HG03139 (cell line): Measurements from ENCODE around the gene AQP9.
"Not testable (repeated sequence)": the region's sequence is repeated elsewhere in the genome, so short reads cannot be mapped to it uniquely, and the experiment has no call there.

ENCODE experiments used
- ATAC-seq: cut with Tn5 transposase; IDR thresholded peaks from one replicate; pipeline ENCODE4 v1.9.1; 2021; ENCODE audit not compliant: unreplicated experiment

The AQP9 gene

DNA sequence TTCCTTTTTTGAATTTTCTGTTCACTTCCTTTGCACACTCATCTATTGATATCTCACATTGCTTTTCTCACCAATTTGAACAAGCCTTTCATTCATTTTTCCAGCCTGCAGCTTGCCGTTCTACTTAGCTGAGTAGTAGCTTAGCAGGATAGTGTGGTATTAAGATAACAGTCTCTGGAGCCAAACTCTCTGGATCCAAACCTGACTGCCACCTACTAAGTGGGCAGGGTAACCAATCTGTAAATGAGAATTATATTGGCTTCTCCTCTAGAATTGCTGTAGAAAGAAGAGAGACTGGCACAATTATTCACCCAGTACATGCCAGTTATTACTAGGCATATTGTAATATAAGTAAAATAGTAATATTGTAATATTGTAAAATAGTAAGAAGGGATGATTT, 40.5 kb downstream of the AQP9 start:
- ATAC-seq = no peak

DNA sequence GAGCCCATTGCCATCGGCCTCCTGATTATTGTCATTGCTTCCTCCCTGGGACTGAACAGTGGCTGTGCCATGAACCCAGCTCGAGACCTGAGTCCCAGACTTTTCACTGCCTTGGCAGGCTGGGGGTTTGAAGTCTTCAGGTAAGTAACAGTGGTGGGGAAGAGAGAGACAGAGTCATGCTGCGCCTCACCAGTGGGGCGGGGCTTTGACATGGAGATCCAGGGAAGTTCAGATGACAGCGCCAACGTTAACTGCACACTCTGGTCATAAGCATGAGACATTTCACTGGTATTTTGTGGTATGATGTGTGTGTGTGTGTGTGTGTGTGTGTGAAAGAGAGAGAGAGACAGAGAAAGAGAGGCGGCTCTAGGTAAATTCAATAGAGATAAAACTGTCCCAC, 41.0 kb downstream of the AQP9 start:
- no peak for ATAC-seq

DNA sequence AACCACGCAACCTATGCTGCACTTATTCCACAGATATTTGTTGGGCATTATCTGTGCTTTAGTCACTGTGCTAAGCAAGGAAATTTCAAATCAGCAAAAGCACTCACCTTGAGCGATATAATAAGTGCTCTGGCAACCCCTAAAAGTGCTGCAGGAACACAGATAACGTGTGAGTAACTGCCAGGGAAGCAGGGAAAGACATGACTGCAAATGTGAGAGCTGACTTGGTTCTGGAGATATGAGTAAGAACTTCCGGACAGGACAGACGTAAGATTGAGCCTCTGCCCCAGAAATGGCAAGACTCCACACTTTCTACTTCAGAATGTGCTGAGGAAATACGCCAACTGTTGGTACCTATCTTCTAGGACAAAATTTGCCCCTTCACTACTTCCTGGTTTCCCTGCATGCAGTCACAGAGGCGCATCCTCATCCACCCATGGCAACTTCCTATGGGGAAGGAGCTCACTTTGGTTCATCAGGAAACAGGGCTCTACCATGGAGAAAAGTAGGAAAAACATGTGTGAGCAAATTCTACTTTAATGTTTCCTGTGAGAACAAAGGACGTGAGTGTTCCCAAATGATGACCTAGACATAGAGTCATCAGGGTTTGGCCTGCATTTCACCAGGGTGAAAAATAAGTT, 41.7 kb downstream of the AQP9 start:
- no peak for ATAC-seq

DNA sequence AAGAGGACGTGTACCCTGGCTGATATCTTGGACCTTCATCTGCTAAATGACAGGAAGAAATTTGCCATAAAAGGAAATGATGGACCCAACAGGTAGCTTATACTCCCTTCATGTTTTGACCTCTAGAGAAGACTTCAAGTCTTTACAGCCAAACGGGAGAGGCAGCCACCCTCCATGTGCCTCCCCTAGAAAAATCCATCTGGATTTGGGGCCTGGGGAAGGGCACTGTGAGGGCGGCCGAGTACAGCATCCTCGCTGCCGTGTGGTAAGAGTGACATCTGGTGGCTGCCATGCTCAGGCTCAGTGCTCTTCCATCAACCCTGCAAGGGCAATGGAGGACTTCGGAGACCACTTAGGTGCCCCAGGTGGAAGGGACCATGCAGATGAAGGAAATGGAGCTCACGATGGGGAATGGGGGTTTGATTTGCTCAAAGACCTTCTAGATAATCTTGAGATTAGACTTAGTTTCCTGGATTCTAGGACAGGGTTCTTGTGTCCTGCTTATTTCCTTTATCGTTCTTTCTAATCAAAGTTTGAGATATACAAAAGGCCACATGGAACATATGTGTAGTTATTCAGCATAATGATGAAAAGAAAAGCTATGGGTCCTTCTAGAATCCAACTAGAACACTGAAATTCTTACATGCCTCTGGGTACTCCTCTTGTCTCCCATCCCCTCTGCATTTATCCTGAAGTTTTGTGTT, 44.4 kb downstream of the AQP9 start:
- ATAC-seq = no peak

DNA sequence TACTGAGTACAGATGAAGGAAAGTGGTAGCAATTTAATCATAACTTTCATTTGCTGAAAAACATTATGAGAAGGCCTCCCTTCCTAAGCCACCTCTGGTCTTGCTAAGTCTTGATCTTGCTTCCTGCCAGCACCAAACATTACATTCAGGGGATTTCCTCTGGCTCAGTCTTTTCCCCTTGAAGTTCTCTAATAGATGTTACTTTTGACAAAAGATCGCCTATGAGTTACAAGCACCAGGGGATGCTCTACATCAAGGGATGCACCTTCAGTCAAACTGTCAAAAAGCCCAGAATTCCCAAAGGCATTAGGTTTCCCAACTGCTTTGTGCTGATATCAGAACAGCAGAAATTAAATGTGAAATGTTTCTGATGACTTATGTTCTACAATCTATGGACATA, 47.3 kb downstream of the AQP9 start:
- ATAC-seq = no peak

DNA sequence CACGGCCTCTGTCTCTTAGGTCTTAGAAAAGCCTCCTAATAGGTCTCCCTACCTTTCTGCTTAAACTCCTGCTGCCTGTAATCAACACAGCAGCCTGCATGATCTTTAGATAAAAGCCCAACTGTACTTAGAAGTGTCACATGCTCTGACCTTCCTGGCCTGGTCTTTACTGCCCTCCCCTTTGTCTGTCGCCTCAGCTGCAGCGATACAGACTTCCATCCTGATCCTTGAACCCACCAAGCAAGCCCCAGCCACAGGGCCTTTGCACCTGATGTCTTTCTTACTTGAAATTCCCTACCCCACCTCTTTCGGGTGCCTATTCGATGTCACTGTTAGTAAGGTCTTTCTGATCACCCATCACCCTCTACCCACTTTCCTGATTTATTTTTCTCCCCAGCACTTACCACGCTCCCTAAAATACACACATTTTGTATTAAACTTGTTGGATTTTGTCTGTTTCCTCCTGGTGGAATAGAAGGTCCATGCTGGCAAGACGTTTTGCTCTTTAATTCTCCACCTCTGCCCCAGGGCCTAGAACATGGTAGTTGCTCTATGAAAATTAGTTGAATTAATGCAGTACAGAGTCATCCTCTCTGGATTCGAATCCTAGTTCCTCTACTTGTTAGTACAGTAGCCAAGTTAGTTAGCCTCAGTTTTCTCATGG, 51.1 kb downstream of the AQP9 start:
- ATAC-seq = no peak

DNA sequence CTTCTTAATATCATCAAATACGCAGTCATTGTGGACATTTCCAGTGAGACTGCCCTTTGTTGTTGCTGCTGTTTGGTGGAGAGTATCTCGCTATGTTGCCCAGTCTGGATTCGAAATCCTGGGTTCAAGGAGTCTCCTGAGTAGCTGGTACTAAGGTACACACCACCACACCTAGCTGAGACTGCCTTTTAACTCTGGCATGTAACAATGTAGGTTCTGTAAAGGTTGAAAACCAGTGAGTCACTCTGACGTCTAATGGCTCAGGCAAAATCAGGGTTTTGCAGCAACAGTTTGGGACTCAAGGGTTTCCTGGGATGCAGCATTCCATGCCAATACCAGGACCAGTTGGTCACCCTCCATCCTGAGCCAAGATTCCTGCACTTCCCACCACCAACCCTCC, 52.2 kb downstream of the AQP9 start:
- no peak for ATAC-seq

DNA sequence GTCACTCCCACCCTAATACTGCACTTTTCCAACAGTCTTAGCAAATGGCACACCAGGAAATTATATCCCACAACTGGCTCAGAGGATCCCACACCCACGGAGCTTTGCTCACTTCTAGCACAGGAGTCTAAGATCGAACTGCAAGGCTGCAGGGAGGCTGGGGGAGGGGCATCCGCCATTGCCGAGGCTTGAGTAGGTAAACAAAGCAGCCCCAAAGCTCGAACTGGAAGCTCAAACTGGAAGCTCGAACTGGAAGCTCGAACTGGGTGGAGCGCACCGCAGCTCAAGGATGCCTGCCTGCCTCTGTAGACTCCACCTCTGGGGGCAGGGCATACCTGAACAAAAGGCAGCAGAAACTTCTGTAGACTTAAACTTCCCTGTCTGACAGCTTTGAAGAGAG, 55.5 kb downstream of the AQP9 start:
- ATAC-seq = not testable (repeated sequence)

DNA sequence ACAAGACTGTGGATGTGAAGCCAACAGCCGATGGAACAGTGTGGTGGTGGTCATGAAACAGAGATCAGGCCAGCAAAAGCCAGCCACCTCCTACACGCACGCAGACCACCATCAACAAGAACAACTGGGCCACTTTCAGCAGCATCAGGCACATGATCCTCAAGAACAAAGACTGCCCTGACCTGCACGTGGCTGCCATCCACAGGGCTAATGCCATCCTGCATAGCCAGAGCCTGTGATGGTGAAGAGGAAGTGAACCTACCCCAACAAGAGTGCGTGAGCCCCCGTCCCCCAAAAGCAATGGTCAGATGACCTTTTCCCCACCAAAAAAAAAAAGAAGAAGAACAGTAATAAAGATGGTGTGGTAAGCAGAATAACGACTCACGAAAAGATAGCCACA, 62.6 kb downstream of the AQP9 start:
- no peak for ATAC-seq

DNA sequence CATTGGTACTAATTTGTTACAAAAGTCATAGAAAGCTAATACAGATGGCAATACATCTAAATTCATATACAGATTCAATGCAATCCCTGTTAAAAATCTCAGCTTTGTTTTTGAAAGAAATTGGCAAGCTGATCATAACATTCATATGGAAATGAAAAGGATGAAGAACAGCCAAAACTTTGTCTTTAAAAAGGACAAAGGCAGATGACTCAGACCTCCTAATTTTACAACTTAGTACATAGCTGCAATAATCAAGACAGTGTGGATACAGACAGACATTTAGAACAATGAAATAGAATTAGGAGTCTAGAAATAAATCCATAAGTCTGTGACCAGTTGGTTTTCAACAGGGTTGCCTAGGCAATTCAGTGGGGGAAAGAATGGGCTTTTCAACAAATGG, 63.3 kb downstream of the AQP9 start:
- ATAC-seq = no peak

DNA sequence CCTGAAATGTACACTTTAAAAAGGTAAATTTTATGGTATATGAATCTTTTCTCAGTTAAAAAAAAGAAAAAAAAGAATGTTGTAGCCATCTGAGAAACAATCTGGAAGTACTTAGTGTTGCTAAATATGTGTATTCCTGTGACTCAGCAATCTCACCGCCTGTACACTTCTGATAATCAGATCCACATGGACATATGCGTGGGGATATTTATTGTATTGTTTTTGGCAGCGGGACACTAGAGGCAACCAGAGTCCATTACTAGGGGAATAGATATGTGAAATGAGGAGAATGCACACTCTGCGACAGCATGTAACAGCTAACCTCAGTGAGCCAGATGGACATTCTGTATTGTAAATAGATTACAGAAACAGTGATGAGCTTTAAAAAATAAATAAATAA, 65.4 kb downstream of the AQP9 start:
- no peak for ATAC-seq

DNA sequence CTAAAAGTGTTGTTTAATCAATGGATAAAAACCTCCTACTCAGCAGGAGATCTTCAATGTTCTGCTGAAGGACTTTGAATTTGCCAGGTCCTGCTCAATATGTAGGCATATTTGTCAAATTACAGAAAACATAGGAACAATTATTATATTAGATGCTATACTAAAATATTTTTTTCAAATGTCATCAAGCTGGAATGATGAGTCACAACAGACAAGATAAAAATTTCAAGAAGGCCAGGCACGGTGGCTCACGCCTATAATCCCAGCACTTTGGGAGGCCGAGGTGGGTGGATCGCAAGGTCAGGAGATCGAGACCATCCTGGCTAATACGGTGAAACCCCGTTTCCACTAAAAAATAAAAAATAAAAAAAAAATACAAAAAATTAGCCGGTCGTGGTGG, 68.0 kb downstream of the AQP9 start:
- no peak for ATAC-seq

DNA sequence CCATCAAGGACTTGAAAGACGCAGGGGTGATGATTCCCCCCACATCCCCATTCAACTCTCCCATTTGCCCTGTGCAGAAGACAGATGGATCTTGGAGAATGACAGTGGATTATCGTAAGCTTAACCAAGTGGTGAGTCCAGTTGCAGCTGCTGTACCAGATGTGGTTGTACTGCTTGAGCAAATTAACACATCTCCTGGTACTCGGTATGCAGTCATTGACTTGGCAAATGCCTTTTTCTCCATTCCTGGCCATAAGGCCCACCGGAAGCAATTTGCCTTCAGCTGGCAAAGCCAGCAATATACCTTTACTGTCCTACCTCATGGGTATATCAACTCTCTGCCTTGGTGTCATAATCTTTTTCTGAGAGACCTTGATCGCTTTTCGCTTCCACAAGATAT, 70.0 kb downstream of the AQP9 start:
- not testable (repeated sequence) for ATAC-seq

DNA sequence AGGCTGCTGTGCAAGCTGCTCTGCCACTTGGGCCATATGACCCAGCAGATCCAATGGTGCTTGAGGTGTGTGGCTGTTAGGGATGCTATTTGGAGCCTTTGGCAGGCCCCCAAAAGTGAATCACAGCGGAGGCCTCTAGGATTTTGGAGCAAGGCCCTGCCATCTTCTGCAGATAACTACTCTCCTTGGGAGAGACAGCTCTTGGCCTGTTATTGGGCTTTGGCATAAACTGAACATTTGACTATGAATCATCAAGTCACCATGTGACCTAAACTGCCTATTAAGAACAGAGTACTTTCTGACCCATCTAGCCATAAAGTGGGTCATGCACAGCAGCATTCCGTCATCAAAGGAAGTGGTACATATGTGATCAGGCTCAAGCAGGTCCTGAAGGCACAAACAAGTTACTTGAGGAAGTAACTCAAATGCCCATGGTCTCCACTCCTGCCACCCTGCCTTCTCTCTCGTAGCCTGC, 70.9 kb downstream of the AQP9 start:
- not testable (repeated sequence) for ATAC-seq

DNA sequence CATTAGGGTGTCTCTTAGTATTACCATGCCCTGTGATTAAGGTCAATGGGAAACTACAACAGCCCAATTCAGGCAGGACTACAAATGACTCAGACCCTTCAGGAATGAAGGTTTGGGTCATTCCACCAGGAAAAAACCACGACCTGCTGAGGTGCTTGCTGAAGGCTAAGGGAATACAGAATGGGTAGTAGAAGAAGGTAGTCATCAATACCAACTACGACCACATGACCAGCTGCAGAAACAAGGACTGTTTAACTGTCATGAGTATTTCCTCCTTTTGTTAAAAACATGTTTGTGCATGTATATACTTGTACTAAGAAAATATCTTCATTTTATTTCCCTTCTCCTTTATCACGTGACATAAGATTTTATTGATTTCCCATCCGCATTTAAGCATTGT, 71.8 kb downstream of the AQP9 start:
- ATAC-seq = not testable (repeated sequence)

DNA sequence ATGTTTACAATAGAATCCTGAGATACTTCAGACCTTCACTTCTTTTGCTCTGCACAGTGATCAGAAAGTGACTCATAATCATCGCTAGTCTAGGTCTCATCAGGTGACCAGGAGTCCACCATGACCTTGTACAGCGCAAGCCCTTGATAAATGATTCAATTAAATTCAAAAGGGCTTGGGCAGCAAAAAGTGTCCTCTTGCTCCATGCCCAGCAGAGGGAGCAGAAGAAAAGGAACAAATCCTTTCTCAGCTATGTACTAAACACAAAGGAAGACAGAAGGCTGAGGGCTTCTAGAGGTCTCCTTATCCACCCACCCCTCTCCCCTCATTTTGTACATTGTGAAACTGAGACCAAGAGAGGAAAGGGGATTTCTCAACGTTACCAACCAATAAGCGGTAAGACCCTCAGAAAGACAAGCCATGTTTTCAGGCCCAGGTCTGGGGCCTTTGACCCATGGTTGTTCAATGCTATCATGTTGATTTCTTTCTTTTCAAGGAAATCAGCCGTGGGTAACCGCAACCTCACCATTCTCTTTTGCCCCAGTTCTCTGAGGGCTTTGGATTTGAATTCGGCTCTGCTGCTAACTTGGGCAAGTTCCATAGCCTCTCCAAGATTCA, 74.8 kb downstream of the AQP9 start:
- ATAC-seq = no peak

DNA sequence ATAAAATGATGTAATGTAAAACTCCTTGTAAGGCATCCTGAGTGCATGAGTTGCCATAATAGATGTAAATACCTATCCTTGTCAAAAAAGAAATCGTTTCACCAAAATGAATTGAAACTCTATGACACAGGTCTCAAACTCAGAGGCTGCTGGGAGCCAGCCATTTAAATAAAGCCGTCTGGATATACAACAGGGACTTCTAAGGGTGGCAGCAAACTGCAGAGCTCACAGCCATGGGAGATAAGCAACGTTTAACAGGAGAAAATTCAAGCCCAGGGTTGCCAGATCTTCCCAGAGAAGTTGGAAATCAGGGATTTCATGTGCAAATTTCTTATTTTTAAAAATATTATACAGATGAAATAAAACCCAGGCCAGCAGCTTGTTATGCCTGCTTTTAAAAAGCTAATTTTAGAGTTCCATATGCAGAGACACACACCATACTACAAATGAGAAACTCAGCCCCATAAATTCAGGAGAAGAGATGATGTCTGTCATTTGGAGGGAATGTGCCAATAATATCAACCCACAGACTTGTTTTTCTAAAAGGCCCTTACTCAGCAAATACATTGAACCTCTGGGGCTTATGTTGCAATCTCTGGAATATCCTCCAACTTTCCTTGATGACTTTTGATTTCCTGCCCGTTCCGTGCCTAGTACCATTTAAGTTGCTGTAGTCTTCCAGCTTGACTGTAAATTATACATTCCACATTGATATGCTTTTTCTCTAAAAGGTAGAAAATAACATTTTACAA, 75.6 kb downstream of the AQP9 start:
- ATAC-seq = no peak

DNA sequence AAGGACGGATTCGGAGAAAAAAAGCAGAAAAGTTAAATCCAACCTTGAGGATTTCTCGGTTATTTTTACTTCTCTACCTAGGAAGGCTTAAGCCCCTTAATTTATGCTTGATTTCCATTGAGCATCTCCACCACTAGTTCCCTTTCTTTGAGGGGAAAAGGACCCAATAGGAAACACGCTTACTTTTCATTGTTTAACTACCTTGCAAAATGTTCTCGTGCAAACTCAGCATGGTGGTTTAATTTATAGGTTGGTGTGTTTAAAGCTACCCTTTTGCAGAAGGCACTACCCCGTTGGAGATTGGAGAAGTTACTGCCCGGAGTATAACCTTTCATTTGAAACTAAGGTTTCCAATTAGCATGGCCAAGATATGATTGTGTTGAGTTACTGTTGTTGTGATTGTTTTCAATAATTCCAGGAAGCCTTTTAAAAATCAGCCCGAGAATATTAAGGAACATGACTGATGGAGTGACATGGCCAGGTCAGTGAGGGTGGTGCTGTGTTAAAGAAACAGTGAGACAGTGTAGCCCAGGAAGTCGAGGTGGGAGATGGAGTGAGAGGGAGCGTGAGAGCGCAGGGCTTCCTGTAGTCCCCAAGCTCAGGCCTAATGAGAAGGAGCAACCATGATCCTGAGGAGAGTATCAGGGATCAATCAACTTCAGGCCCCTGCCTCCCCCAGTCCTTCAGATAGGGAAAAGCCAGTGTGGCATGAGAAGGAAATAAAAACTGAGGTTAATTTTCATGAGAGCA, 76.6 kb downstream of the AQP9 start:
- no peak for ATAC-seq

DNA sequence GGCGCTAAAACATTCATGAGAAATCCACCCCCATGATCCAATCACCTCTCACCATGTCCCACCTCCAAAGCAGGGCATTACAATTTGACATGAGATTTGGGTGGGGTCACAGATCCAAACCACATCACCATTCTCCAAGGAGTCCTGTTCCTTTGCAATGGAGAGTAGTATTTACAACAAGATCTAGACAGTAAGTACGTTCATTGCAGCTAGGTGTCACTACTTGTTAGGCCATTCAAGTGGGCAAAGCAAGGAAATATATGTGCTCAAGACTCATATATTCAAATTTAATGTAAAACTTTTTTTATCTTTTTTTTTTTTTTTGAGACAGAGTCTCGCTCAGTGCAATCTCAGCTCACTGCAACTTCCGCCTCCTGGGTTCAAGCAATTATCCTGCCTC, 79.3 kb downstream of the AQP9 start:
- no peak for ATAC-seq

DNA sequence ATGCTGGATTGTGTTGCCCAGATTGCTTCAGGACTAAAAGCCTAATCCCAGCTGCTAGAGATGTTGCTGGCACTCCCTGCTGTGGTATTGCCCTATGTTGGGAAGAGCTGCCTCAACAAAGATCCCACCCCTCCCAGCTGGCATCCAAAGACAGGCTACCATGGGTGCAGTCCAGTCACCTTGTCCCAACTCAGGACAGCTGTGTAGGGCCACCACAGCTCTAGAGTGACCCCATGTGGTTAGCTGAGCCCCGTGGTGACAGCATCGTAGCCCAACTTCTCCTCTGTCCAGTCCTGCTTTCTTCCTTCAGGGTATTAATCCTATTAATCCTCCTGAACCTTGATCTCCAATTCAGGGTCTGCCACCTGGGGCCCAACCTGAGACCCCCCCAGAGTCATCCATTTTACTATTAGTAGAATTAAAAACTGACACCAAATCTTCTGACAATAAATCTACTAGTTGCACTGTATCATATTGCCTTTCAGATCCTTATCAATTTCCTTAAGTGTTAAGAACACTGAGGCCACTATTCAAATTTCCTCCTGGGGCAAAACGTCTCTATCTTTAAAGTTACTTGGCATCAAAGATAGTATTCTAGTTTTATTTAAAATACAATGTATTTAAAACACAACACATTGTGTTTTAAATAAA, 83.5 kb downstream of the AQP9 start:
- ATAC-seq = no peak
